Right kidney (tissue), 9 donors: ENCODE results near the gene MINDY3.
A peak's percentile ranks its signal among the peaks of the same experiment; 100 is the strongest.
"Not testable (repeated sequence)": the region's sequence is repeated elsewhere in the genome, so short reads cannot be mapped to it uniquely, and the experiment has no call there.

Source experiments
- DNase-seq: peaks from one replicate; pipeline ENCODE4 v3.0.0-alpha.2; 2016
- long read RNA-seq, 8 donors: transcript quantifications; one replicate each; lab custom pipeline, GENCODE V29; 2026

The MINDY3 gene
- long read RNA-seq, donor 1, partial matches to known transcripts: 0 of 6 reads
- long read RNA-seq, donor 1, other reads (novel, unspliced or antisense): 0 of 6 reads
- long read RNA-seq, donor 2, partial matches to known transcripts: 0 of 2 reads
- long read RNA-seq, donor 2, other reads (novel, unspliced or antisense): 0 of 2 reads
- long read RNA-seq, donor 3, partial matches to known transcripts: 0 of 4 reads
- long read RNA-seq, donor 3, other reads (novel, unspliced or antisense): 0 of 4 reads
- long read RNA-seq, donor 4, partial matches to known transcripts: 0 of 7 reads
- long read RNA-seq, donor 4, other reads (novel, unspliced or antisense): 0 of 7 reads
- long read RNA-seq, donor 5, partial matches to known transcripts: 0 of 6 reads
- long read RNA-seq, donor 5, other reads (novel, unspliced or antisense): 0 of 6 reads
- long read RNA-seq, donor 6, partial matches to known transcripts: 0 of 4 reads
- long read RNA-seq, donor 6, other reads (novel, unspliced or antisense): 0 of 4 reads
- long read RNA-seq, donor 7, transcript MINDY3-201 (15 exons, 2,381 nt): major isoform, 6 of 8 reads
- long read RNA-seq, donor 7, partial matches to known transcripts: 0 of 8 reads
- long read RNA-seq, donor 7, other reads (novel, unspliced or antisense): 0 of 8 reads
- long read RNA-seq, donor 8, transcript MINDY3-201 (15 exons, 2,381 nt): major isoform, 6 of 9 reads
- long read RNA-seq, donor 8, partial matches to known transcripts: 0 of 9 reads
- long read RNA-seq, donor 8, other reads (novel, unspliced or antisense): 0 of 9 reads

GRCh38 chr10:15859906-15860691, at the start of gene MINDY3:
MINDY3 (minus strand) TSS chr10:15860507; CDS start chr10:15860299, 208 bp downstream.
- peak; percentile 84 for DNase-seq

- no peak for DNase-seq
These were observed 41.6 kb upstream of the MINDY3 start for GRCh38 chr10:15901889-15902288.

DNA sequence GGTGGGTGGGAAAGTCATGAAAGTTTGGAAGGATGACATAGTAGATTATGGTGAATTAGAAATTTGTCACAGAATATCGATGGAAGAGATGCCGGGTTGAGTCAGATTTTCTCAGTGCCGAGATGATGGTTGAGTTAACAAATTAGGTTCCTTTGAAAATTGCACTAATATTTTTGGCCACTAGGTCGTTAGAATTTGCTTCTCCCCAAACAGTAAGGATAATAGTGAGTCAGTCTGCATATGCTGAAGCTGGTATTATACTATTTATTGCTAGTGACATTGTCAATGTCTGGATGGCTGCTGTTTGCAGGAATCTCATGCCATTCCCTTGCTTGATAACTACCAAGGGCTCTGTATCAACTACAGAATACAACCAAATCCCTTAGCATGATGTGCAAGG, 37.7 kb upstream of the MINDY3 start:
- DNase-seq: no peak

DNA sequence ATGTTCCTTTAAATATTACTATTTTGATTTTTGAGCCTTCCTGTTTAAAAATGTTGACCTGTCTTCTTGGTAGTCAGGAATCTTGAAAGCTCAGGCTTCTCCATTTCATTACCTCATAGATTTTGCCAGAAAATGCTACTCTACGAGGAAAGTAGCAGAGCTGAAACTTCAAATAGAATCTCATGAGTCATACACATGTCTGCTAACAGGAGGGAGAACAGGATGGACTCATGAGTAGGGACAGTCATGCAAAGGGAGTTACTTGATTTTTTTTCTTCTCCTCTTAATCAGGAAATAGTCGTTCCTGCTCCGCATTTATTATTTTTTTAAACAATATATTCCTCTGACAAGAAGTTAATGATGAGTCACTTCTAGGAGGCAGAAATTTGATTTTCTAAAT, 37.0 kb upstream of the MINDY3 start:
- DNase-seq: no peak

DNA sequence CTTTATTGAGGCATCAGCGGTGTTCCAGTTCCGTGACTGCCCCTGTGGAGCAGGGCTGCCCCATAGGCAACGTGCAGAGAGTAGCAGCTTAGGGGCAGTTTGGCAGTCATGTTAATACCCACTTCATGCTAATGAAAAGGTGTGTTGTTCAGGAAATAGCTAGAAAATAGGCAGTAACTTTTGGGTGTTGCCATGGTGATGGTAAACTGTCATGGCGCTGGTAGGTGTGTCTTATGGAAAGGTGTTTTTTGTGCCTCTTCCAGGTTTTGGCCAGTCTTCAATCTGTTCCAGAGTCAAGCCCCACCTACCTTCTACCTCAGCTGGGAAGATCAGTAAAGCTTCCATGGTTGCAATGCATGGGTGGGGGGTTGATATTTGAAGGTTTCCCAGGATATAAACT, 36.3 kb upstream of the MINDY3 start:
- no peak for DNase-seq

DNA sequence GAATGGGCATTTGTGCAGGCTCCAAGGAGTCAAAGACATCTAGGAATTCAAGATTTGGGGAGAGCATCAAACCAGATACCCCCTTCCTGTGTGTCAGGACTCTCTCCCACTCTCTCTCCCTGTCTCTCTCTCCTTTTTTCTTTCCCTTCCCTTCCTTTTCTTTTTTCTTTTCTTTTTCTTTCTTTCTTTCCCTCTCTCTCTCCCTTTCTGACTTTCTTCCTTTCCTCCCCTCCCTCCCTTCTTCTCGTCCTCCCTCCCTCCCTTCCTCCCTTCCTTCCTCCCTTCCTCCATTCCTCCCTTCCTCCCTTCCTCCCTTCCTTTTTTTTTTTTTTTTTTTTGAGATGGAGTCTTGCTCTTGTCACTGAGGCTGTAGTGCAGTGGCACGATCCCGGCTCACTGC, 24.1 kb upstream of the MINDY3 start:
- no peak for DNase-seq

DNA sequence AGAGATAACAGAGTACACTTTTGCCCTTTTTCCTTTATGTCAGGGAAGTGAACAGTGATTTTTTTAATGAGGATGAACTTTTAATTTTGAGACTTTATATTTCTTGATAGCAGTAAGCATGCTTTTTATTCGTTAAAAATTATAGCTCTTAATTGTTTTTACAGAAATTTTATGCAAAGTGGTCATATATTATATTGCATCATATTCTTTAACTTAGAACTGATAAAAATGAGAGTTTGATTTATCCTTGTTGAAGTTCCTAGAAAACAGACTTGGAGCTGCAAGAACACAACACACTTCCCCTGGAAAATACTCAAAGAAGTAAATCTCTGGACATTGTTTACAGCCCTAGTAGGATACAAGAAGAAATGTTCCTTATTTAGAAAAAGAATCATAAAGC, 21.2 kb upstream of the MINDY3 start:
- no peak for DNase-seq

GRCh38 chr10:15879663-15880062, 19.4 kb upstream of the MINDY3 start:
- DNase-seq: no peak

DNA sequence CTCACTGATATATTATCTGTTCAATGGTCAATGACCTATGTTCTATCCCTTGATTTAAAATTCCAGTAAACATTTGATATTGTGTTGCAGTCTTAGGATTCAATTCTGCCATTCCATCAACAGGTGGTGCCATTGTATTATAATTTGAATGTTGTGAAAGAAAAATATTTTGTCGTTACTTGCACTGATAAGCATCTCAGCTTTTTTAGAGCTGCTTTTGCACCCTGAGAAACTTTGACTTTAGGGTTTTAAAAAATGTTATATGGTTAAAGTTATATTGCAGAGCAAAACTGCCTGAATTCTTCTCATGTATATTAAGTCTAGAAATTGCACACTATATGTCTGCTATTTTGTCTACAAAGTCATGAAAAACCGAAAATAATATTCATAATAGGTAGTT, 18.8 kb upstream of the MINDY3 start:
- no peak for DNase-seq

DNA sequence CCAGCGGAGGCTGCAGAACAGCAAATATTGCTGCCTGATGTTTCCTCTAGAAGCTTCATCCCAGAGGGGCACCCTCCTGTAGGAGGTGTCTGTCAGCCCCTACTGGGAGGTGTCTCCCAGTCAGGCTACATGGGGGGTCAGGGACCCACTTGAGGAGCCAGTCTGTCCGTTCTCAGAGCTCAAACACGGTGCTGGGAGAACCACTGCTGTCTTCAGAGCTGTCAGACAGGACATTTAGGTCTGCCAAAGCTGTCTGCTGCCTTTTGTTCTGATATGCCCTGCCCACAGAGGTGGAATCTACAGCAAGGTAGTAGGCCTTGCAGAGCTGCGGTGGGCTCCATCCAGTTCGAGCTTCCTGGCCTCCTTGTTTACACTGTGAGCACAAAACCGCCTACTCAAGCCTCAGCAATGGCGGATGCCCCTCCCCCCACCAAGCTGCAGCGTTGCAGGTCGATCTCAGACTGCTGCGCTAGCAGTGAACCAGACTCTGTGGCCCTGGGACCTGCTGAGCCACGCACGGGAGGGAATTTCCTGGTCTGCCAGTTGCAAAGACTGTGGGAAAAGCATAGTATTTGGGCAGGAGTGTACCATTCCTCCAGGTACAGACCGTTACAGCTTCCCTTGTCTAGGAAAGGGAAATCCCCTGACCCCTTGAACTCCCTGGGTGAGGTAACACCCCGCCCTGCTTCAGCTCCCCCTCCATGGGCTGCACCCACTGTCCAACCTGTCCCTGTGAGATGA, 17.7 kb upstream of the MINDY3 start:
- no peak for DNase-seq

DNA sequence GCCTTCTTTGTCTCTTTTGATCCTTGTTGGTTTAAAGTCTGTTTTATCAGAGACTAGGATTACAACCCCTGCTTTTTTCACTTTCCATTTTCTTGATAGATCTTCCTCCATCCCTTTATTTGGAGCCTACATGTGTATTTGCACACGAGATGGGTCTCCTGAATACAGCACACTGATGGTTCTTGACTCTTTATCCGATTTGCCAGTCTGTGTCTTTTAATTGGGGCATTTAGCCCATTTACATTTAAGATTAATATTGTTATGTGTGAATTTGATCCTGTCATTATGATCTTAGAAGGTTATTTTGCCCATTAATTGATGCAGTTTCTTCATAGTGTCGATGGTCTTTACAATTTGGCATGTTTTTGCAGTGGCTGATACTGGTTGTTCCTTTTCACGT, 16.0 kb upstream of the MINDY3 start:
- DNase-seq: not testable (repeated sequence)

DNA sequence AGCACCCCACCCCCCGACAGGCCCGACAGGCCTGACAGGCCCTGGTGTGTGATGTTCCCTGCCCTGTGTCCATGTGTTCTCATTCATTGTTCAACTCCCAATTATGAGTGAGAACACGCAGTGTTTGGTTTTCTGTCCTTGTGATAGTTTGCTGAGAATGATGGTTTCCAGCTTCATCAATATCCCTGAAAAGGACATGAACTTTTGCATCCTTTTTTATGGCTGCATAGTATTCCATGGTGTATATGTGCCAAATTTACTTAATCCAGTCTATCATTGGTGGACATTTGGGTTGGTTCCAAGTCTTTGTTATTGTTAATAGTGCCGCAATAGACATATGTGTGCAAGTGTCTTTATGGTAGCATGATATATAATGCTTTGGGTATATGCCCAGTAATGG, 12.3 kb upstream of the MINDY3 start:
- not testable (repeated sequence) for DNase-seq

- no peak for DNase-seq
These were observed 11.5 kb upstream of the MINDY3 start for GRCh38 chr10:15871823-15872222.

GRCh38 chr10:15869935-15870334, 9.6 kb upstream of the MINDY3 start:
- no peak for DNase-seq

DNA sequence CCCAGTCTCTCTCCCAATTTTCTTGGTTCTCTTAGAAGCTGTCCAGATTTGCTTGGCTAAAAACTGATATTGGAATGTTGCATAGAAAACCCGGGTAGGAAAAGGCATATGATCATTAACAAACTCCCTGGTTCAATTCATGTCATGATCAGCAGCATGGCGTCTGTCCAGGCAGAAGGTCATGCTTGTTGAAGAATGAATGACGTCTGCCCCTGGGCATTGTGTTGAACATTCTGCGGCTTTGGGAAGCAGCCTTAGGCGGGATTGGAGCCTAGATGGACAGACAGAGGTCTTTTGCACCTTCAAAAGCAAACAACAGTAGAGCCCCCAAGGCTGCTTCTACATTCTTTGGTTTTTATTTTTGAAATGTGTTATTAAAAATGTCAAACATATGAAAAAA, 7.7 kb upstream of the MINDY3 start:
- no peak for DNase-seq

DNA sequence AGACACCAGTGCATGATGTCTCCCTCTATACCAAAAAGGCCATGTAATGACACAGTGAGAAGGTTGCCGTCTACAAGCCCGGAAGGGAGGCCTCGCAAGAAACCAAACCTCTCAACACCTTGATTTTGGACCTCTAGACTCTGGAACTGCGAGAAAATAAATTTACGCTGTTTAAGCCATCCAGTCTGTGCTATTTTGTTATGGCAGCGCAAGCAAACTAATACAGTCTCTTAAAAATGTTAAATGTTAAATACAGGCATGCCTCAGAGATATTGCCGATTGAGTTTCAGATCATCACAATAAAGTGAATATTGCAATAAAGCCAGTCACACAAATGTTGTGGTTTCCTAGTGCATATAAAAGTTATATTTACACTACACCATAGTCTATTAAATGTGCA, 5.0 kb upstream of the MINDY3 start:
- DNase-seq: no peak

DNA sequence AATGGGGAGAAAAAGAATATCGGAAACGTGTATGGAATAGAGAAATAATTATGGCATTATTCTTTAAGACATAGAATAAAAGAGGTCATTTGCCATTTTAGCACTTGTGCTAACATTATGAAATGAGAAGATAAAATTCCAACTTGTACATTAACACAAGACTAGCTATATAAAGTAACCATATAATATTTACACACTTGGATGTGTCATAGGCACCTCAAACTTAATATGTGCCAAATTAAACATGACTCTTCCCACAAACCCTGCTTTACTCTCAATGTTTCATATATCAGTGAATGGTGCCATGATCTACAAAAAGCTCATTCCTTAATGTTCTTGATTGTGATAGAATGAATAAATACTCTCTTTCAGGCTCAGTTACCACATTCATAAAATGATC, 4.1 kb upstream of the MINDY3 start:
- DNase-seq: no peak

- no peak for DNase-seq
These were observed 3.4 kb upstream of the MINDY3 start for GRCh38 chr10:15863733-15864132.

GRCh38 chr10:15863323-15863722, 3.0 kb upstream of the MINDY3 start:
- DNase-seq: no peak

DNA sequence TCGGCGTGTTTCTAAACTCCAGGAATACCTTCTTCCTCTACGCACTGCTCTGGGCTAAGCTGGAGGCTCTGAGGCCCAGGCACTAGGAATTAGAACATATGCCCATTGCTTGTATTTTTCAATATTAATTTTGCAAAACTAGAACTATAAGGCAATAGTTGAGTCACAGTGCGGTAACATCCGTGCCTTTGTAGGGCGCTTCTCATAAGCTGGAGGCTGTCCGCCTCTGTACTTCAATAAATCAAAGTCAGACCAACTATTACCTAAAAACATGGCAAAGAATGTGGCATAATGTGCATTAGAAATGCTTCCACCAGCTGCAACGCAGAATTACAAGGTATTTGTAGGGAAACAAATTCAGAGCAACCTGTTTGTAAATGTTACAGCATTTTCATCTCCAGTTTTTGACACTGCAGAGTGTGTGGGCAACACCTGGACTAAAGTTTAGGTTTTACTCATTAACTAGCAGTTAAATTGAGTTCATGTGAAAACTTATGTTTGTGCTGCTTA, 440 bp upstream of the MINDY3 start:
- no peak for DNase-seq

DNA sequence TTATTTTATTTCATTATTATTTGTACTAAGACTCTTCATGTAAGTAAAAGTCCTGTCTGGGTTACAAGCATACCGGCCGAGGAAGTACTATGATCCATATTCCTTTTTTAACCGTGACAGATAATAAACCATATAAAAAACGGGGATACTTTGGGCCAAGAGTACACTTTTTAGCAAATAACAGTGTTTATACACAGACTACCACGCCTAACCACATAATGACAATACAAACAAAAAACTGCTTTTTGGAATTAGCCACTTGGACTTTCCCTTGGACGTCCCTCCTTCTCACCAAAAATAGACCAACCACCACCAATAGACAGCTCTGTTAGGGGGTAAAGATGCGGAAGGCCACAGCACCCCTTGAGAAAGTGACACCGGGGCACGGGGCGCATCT, 800 bp downstream of the MINDY3 start:
- DNase-seq: no peak

- DNase-seq: no peak
These were observed 1.4 kb downstream of the MINDY3 start for GRCh38 chr10:15858861-15859281.
